Vagina (tissue), 2 donors: ENCODE results near the gene NME9. TPM values are rescaled to one million over a fixed set of nuclear protein-coding genes. Genes with fewer than 3 reads are reported as not detected.

Source experiments
- DNase-seq, 2 donors: peaks; one replicate each; pipeline ENCODE4 v3.0.0-alpha.2; 2017; ENCODE audit errors: extremely low spot score in 2 of 2
- H3K27ac ChIP-seq: fragments of 200-600 bp; sonication (generic); one replicate; pipeline ENCODE4 v1.5.1; 2019
- H3K27me3 ChIP-seq: fragments of 200-600 bp; sonication (generic); one replicate; pipeline ENCODE4 v1.5.1; 2019
- H3K36me3 ChIP-seq, 2 donors: fragments of 200-600 bp; sonication (generic); one replicate each; pipeline ENCODE4 v1.5.1; 2017 to 2019
- H3K4me1 ChIP-seq: fragments of 200-600 bp; sonication (generic); one replicate; pipeline ENCODE4 v1.5.1; 2019
- H3K4me3 ChIP-seq, 2 donors: fragments of 200-600 bp; sonication (generic); 1 replicate in 1 of 2; 2 replicates in 1 of 2; pipeline ENCODE4 v1.5.1; 2016 to 2019
- H3K9me3 ChIP-seq: fragments of 200-600 bp; sonication (generic); one replicate; pipeline ENCODE4 v1.5.1; 2019
- CTCF ChIP-seq, 3 experiments: fragments of 450-650 bp in 2 of 3; fragments of 200-600 bp in 1 of 3; sonication (generic) in 1 of 3; IDR thresholded peaks; one replicate each; pipeline ENCODE4 v1.5.1; 2017 to 2019; ENCODE audit warnings: antibody characterized with exemption in 3 of 3, mild to moderate bottlenecking in 2 of 3, moderate library complexity in 2 of 3
- POLR2A ChIP-seq, 2 donors: fragments of 450-650 bp; IDR thresholded peaks; one replicate each; pipeline ENCODE4 v1.6.1; 2017; ENCODE audit warnings: antibody characterized with exemption in 2 of 2, mild to moderate bottlenecking in 2 of 2, moderate library complexity in 2 of 2
- POLR2AphosphoS5 ChIP-seq, 2 donors: sonication (generic); formaldehyde crosslinking; IDR thresholded peaks; one replicate each; pipeline ENCODE4 v1.9.0; 2017; ENCODE audit warnings: antibody characterized with exemption in 2 of 2, mild to moderate bottlenecking in 2 of 2, low read depth in 1 of 2; ENCODE audit not compliant: insufficient read depth in 1 of 2
- intact Hi-C: fragments of 100-400 bp; cut with DNase I; formaldehyde crosslinking; loops from one replicate; pipeline ENCODE4 v1.15.1; 2023
- total RNA-seq: library from RNA; depleted of rRNA; stranded (reverse); fragments of >200 nt; gene quantifications from one replicate; pipeline ENCODE4 v1.2.3, GENCODE V29; 2016

Gene NME9
- total RNA-seq, 1 donor from 2014 or later = not detected

- Histone ChIP-seq H3K4me1 (no peaks in the 10 kb centered on the region), H3K4me3 (no peak overlapping the region), H3K27me3 (no peaks in the 10 kb centered on the region), H3K27ac (no peak overlapping the region), H3K9me3 (no peaks in the 10 kb centered on the region), H3K36me3 (peaks cover 0 to 5% of the 10 kb centered on the region in 2 donors)
- intact Hi-C loops = no loop called here
- TF ChIP-seq POLR2AphosphoS5 (IDR thresholded peaks at IDR 0.05; ENCODE audit: insufficient read depth in 1 of 2, low read depth in 1 of 2) (no peak), CTCF (IDR thresholded peaks at IDR 0.05) (no peak), POLR2A (IDR thresholded peaks at IDR 0.05) (no peak)
- no peak for DNase-seq
These were observed 66.5 kb downstream of the NME9 start for GRCh38 chr3:138263104-138263503.

- TF ChIP-seq POLR2AphosphoS5 (IDR thresholded peaks at IDR 0.05; ENCODE audit: insufficient read depth in 1 of 2, low read depth in 1 of 2) (no peak), POLR2A (IDR thresholded peaks at IDR 0.05) (no peak), CTCF (IDR thresholded peaks at IDR 0.05) (no peak)
- DNase-seq = no peak
- H3K4me1 ChIP-seq = no peaks in the 10 kb centered on the region
- intact Hi-C loops = no loop called here
- H3K36me3 ChIP-seq = no peaks in the 10 kb centered on the region
- H3K27me3 ChIP-seq = no peaks in the 10 kb centered on the region
- H3K27ac ChIP-seq = no peak overlapping the region
- H3K4me3 ChIP-seq = no peak overlapping the region
- H3K9me3 ChIP-seq = no peaks in the 10 kb centered on the region
These were observed 69.0 kb downstream of the NME9 start for GRCh38 chr3:138260611-138261010.

- Histone ChIP-seq H3K27me3 (no peaks in the 10 kb centered on the region), H3K27ac (no peak overlapping the region), H3K4me3 (no peak overlapping the region), H3K9me3 (no peaks in the 10 kb centered on the region), H3K36me3 (no peaks in the 10 kb centered on the region), H3K4me1 (no peaks in the 10 kb centered on the region)
- DNase-seq = no peak
- intact Hi-C loops = no loop called here
- TF ChIP-seq POLR2AphosphoS5 (IDR thresholded peaks at IDR 0.05; ENCODE audit: insufficient read depth in 1 of 2, low read depth in 1 of 2) (no peak), POLR2A (IDR thresholded peaks at IDR 0.05) (no peak), CTCF (IDR thresholded peaks at IDR 0.05) (no peak)
These were observed 70.5 kb downstream of the NME9 start for GRCh38 chr3:138259126-138259525.

- DNase-seq = no peak
- Histone ChIP-seq H3K36me3 (no peaks in the 10 kb centered on the region), H3K9me3 (no peaks in the 10 kb centered on the region), H3K27me3 (no peaks in the 10 kb centered on the region), H3K27ac (no peak overlapping the region), H3K4me3 (no peak overlapping the region), H3K4me1 (no peaks in the 10 kb centered on the region)
- intact Hi-C loops = no loop called here
- TF ChIP-seq POLR2AphosphoS5 (IDR thresholded peaks at IDR 0.05; ENCODE audit: insufficient read depth in 1 of 2, low read depth in 1 of 2) (no peak), POLR2A (IDR thresholded peaks at IDR 0.05) (no peak), CTCF (IDR thresholded peaks at IDR 0.05) (no peak)
These were observed 71.7 kb downstream of the NME9 start for GRCh38 chr3:138257986-138258385.

- Histone ChIP-seq H3K4me3 (no peak overlapping the region), H3K9me3 (no peaks in the 10 kb centered on the region), H3K36me3 (no peaks in the 10 kb centered on the region), H3K27ac (no peak overlapping the region), H3K4me1 (no peaks in the 10 kb centered on the region), H3K27me3 (no peaks in the 10 kb centered on the region)
- DNase-seq = no peak
- TF ChIP-seq CTCF (IDR thresholded peaks at IDR 0.05) (no peak), POLR2A (IDR thresholded peaks at IDR 0.05) (no peak), POLR2AphosphoS5 (IDR thresholded peaks at IDR 0.05; ENCODE audit: insufficient read depth in 1 of 2, low read depth in 1 of 2) (no peak)
- intact Hi-C loops = no loop called here
These were observed 73.6 kb downstream of the NME9 start for GRCh38 chr3:138256022-138256421.
